IPS-18a (cell line): ENCODE results near the gene CELF3.
"Not testable (repeated sequence)": the region's sequence is repeated elsewhere in the genome, so short reads cannot be mapped to it uniquely, and the experiment has no call there.

ENCODE experiments used
- H3K27ac ChIP-seq: one replicate; pipeline ENCODE4 v1.5.1; 2013; ENCODE audit warnings: low read length
- H3K27me3 ChIP-seq: one replicate; pipeline ENCODE4 v1.6.1; 2013; ENCODE audit warnings: mild to moderate bottlenecking, low read length; ENCODE audit not compliant: control insufficient read depth, insufficient read depth
- H3K36me3 ChIP-seq: one replicate; pipeline ENCODE4 v1.6.1; 2013; ENCODE audit warnings: low read depth, low read length; ENCODE audit not compliant: control insufficient read depth
- H3K4me1 ChIP-seq: one replicate; pipeline ENCODE4 v1.6.1; 2013; ENCODE audit warnings: low read depth, low read length; ENCODE audit not compliant: control insufficient read depth
- H3K4me3 ChIP-seq: one replicate; pipeline ENCODE4 v1.5.1; 2013; ENCODE audit warnings: low read length
- H3K9ac ChIP-seq: one replicate; pipeline ENCODE4 v1.6.1; 2013; ENCODE audit warnings: mild to moderate bottlenecking, low read length, moderate library complexity
- H3K9me3 ChIP-seq: one replicate; pipeline ENCODE4 v1.6.1; 2013; ENCODE audit warnings: low read depth, low read length; ENCODE audit not compliant: control insufficient read depth

CELF3 gene

DNA sequence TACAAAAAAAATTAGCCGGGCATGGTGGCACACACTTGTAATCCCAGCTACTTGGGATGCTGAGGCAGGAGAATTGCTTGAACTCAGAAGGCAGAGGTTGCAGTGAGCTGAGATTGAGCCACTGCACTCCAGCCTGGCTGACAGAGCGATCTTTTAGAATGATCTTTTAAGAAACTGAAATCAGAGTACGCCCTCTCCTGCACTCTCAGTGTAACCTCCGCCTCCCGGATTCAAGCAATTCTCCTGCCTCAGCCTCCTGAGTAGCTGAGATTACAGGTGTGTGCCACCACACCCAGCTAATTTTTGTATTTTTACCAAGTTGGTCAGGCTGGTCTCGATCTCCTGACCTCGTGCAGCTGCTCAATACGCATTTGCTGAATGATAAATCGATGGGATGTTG lies 17.4 kb upstream of the CELF3 start:
- H3K4me3 ChIP-seq, H3K27me3 ChIP-seq, H3K27ac ChIP-seq, H3K4me1 ChIP-seq, H3K36me3 ChIP-seq, H3K9ac ChIP-seq: not testable (repeated sequence)
- peaks cover 15% of the 10 kb centered on the region for H3K9me3 ChIP-seq

DNA sequence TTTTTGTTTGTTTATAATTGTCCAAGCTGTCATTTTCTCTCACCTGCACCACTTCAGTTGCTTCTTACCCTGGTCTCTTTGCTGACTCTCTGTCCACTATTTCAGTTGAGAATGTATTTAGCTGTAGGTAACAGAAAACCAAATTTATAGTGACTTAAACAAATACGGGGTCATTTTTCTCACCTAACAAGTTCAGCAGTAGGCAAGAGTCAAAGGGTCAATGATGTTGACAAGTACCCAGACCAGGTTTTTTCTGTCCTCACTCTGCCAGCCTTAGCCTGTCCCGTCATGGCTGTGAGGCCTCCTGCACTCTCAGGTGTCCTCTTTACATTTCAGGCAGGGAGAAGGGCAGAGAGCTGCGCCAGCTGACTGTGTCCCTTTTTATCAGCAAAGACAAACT lies 16.5 kb upstream of the CELF3 start:
- no peak overlapping the region for H3K9ac ChIP-seq
- no peak overlapping the region for H3K4me3 ChIP-seq
- H3K27me3 ChIP-seq = peaks cover under 1% of the 10 kb centered on the region
- peaks cover 10% of the 10 kb centered on the region for H3K9me3 ChIP-seq
- no peaks in the 10 kb centered on the region for H3K36me3 ChIP-seq
- no peak overlapping the region for H3K27ac ChIP-seq
- H3K4me1 ChIP-seq = peaks cover 18% of the 10 kb centered on the region

DNA sequence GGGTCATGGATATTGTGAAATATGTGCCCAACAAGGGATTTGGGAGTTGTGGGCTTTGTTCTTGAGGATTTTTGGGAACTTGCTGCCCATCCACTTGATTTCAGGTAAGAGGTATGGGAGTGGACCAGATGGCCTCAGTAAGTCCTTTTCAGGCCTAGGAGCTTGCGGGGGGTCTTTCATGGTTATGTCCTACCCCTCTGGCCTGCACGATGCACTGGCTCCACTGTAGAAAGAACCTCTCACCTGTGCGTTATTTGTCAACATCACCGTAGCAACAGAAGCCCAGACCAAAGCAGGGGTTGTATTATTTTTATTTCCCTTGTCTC lies 13.3 kb upstream of the CELF3 start:
- Histone ChIP-seq H3K9ac (no peak overlapping the region), H3K4me3 (no peak overlapping the region), H3K27ac (no peak overlapping the region), H3K9me3 (no peaks in the 10 kb centered on the region), H3K36me3 (no peaks in the 10 kb centered on the region), H3K4me1 (peaks cover 22% of the 10 kb centered on the region), H3K27me3 (peaks cover 11% of the 10 kb centered on the region)

DNA sequence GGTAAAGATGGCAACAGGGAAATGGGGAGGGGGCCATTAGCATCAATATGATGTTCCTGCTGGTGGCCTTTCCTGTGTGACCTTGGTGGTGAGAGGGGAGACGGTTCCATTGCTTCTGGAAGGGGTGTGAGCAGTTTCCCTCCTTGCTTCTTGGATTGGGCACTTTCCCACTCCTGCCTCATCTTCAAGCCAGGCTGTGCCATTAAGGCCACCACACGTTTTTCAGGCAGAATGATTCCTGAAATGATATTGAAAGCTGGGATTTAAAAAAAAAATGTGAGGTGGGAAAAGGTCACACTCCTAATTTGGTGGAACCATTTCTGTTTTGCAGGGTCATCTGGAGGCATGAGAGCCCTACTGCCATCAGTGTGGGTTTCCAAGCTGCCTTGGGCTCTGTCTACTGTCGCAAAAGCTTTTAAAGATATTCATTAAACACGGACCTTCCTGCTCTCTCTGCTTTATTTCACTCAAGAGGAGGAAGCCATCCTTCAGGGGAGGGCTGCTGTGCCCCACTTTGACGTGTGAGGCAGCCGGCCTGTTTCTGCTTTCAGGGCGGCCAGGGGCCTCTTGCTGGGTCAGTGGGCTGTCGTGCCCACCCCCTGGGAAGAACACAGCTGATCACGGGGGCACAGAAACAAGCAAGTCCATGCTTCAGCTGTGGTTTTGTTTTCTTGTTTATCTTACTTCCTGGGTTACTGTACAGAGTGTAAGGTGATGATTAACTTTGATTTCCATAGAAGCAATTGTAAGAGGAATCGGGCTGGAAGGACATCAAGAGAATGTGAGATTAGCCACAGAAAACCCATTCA lies 12.8 kb upstream of the CELF3 start:
- peaks cover 11% of the 10 kb centered on the region for H3K27me3 ChIP-seq

DNA sequence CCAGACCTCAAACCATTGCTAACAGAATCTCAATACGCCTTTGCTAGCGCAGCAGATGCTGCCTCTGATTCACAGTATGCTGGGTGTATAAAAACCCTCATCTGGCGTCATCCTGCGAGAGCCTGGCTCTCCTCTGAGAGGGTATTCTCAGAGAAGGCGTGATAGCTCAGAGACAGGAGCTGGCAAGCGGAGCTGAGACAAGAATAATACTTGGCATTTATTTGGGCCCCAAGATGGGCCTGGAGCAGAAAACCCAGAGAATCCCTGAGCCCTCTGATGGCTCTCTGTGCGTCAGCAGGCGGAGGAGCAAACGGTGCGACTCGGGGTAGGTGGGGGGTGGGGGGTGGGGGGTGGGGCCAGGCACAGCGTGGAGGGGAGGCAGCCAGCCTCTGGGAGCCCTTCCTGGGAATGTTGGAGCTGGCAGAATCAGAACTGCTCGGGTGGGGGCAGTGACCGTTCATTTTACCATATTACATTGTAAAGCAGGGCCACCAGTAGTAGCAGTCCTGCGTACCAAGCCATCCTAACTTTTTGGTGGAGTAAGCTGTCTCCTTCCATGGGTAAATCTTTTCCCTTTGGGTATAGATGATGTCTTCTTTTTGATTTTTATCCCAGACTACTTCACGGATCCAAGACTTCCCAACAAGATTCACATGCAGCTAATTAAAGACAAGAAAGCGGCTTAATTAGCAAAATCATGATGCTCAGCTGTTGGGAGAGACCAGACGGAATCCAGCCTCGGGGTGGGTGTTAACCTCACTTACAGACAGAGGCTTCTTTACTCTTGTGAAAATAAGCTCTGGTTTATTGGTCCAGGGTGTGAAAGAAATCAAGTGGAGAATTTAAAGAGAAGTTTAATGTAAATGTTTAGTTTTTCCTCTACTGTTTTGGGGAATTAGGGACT lies 11.8 kb upstream of the CELF3 start:
- Histone ChIP-seq H3K4me1 (peaks cover 27% of the 10 kb centered on the region), H3K36me3 (no peaks in the 10 kb centered on the region), H3K4me3 (peak overlapping the region; percentile 32), H3K9ac (no peak overlapping the region), H3K9me3 (no peaks in the 10 kb centered on the region), H3K27me3 (peaks cover 17% of the 10 kb centered on the region), H3K27ac (no peak overlapping the region)

More for the DNA sequence above, 12.8 kb upstream of the CELF3 start:
- peak overlapping the region; percentile 1 for H3K4me3 ChIP-seq
- no peak overlapping the region for H3K27ac ChIP-seq
- H3K4me1 ChIP-seq = peaks cover 20% of the 10 kb centered on the region
- H3K9me3 ChIP-seq = no peaks in the 10 kb centered on the region
- no peaks in the 10 kb centered on the region for H3K36me3 ChIP-seq
- H3K9ac ChIP-seq = no peak overlapping the region

DNA sequence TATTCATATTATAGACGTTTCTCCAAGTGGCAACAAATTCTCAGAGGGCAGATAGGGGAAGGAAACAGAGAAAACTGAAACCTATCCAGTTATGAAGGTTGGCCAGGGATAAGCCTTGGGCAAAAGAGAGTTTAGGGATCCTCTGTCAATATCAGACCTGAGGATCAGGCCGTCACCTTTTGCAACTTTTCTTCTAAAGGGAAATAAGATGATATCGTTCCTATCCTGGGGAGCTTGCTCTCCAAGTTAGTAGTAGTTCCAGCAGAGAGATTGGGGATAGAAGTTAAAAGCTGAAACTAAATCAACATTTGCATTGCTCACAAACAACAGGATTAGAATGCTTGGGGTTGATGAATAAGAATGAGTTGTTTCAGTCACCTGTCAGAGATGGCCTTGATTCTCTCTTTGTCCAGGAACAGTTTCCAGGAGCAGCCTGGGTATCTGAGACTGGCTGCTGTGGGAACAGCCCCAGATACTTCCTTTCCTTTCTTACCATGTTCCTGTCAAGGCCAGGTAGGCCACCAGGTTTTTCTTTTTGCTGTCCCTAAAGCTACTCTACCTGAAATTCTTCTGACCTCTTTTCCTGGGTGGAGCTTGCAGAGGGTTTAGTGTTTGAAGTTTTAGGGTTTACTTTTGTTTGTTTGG lies 7.2 kb upstream of the CELF3 start:
- H3K9ac ChIP-seq = no peak overlapping the region
- peaks cover 59% of the 10 kb centered on the region for H3K27me3 ChIP-seq
- H3K4me3 ChIP-seq = no peak overlapping the region
- no peaks in the 10 kb centered on the region for H3K9me3 ChIP-seq
- H3K27ac ChIP-seq = no peak overlapping the region
- no peaks in the 10 kb centered on the region for H3K36me3 ChIP-seq
- H3K4me1 ChIP-seq = peaks cover 28% of the 10 kb centered on the region

DNA sequence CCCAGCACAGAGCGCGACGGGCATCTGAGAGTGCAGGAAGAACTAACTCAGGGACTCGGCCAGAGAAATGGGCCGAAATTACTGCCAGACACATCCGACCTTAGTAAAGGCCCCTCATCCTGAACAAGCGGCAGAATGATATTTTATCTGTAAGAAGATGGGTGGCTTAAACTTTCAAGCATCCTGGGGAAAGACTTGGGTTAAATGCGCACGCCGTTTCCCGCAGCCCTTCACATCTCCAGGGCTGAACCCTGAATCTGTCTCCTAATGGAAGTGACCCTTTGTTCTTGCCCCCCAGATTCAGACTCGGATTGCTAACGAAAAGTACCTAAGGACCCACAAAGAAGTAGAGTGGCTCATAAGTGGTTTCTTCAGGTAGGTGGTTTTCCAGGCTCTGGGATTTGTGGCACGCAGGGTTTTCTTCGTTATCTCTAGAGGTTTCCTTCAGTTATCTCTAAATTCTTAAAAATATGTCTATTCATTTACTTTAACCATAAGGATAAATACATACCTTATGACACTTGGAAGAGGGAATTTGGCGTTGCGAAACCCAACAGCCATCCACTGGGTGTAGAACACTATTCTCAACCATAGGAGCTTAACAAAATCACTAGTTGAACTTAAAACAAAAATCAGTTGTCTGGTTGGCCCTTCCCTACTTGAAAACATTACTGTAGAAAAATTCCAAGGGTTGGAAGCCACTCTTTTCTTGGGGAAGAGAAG lies 5.3 kb upstream of the CELF3 start:
- no peaks in the 10 kb centered on the region for H3K9me3 ChIP-seq
- H3K4me3 ChIP-seq = peak overlapping the region; percentile 64
- H3K36me3 ChIP-seq = no peaks in the 10 kb centered on the region
- no peak overlapping the region for H3K27ac ChIP-seq
- H3K4me1 ChIP-seq = peaks cover 17% of the 10 kb centered on the region
- H3K9ac ChIP-seq = no peak overlapping the region
- peaks cover 66% of the 10 kb centered on the region for H3K27me3 ChIP-seq

DNA sequence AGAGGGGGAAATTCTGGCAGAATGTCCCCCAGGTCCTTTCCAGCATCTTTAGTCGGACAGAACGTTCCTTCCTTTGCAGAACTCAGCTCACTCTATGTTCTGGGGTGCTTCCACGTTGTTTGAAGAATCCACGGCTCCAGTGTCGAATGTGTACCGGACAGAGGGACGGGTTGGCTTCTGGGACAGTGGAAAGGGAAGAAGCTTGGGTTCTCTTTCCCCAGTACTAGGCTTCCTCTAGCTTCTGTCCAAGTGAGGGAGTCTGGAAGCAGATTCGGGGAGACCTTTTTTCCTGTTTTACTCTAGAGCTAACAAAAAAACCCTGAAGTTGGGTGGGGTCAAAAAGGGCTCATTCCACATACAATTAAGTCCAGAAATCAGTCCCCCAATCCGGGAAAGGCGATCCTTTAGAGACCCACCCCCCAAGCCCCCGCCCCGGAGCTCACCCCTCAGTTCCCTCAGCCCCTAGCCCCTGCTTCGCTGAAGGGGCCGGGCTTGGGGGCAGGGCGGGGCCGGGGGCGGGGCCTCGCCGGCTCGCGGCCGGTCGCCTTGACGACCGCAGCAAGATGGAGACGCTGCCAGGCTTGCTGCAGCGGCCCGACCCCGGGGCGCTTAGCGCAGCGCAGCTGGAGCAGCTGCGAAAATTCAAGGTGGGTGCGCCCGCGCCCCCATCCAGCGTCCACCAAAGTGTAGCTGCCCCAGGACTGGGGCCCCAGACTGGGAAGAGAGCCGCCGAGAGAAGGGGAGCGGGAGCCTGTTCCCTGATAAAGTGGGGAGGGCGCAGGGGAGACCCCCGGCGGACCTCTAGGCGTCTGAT lies 4.6 kb upstream of the CELF3 start, which contains the start of gene RIIAD1:
Gene RIIAD1 (plus strand): TSS at position 549 of the 814 bp plus-strand sequence. CDS start 15 bp downstream, at position 564.
- Histone ChIP-seq H3K4me1 (peaks cover 17% of the 10 kb centered on the region), H3K36me3 (no peaks in the 10 kb centered on the region), H3K27me3 (peaks cover 66% of the 10 kb centered on the region), H3K9ac (no peak within 1 kb of the TSS), H3K4me3 (peak within 1 kb of the TSS; percentile 64), H3K9me3 (no peaks in the 10 kb centered on the region), H3K27ac (no peak within 1 kb of the TSS)

DNA sequence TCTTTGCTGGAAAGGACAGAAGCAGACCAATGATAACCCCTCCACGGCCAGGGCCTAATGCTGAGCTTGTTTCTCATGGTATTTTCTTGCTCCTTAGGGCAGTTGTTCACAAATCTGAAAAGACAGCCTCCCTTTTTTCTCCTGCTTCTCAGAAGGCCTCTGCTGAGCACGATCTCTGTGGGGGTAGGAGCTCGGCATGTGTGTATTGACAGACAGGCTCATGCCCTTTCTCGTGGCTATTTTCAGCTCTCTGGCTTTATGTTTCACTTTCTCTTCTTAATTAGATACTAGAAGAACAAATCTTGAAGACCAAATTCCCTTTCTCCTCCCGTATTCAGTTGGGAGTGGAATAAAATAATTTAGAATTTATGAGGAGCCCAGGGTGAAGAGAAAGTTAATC lies 4.0 kb upstream of the CELF3 start:
- H3K9ac ChIP-seq = no peak overlapping the region
- peaks cover 21% of the 10 kb centered on the region for H3K4me1 ChIP-seq
- H3K9me3 ChIP-seq = no peaks in the 10 kb centered on the region
- no peak overlapping the region for H3K4me3 ChIP-seq
- peaks cover 66% of the 10 kb centered on the region for H3K27me3 ChIP-seq
- no peak overlapping the region for H3K27ac ChIP-seq
- H3K36me3 ChIP-seq = no peaks in the 10 kb centered on the region

DNA sequence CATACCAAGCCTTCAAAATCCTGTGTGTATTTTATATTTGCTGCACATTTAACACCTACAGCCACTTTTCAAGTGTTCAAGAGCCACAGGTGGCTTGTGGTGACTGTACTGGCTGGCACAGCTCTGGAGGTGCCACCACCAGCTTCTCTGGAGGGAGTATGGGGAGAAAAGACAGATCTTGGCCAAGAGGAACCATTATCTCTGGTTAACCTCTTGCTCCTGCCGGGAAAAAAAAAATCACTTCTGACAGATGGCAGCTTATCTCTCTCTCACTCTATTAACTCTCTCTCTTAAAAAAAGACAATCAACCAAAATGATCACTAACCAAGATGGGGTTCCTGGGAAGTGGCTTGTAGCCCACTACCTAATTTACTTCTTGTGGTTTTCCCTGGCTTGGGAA lies 3.5 kb upstream of the CELF3 start:
- Histone ChIP-seq H3K4me3 (no peak overlapping the region), H3K9ac (no peak overlapping the region), H3K27ac (no peak overlapping the region), H3K4me1 (peaks cover 21% of the 10 kb centered on the region), H3K27me3 (peaks cover 66% of the 10 kb centered on the region), H3K36me3 (no peaks in the 10 kb centered on the region), H3K9me3 (no peaks in the 10 kb centered on the region)
